K562 treated with DMSO at 1 percent for 12 hours (cell line): ENCODE results near the gene MEGF9. TPM values are rescaled to one million over a fixed set of nuclear protein-coding genes. Genes with fewer than 3 reads are reported as not detected.

Experiments used
- total RNA-seq: library from RNA; unstranded; fragments of 300-600 nt; gene quantifications from 2 replicates; pipeline ENCODE4 v1.2.3, GENCODE V29; 2022; ENCODE audit not compliant: insufficient read depth

MEGF9 gene
- 3.7 and 12.1 TPM in 2 replicates for total RNA-seq

GRCh38 chr9:120714088-120714845 lies at the start of gene MEGF9:
Gene MEGF9, minus strand, starts transcription at chr9:120714470. Its CDS starts 112 bp downstream, at chr9:120714358.

GRCh38 chr9:120580051-120580896 lies 134.0 kb downstream of the MEGF9 start, which contains the start of gene CDK5RAP2:
Gene CDK5RAP2, minus strand, starts transcription at chr9:120580167. Its CDS starts 189 bp downstream, at chr9:120579978.

Other genes starting within 250 kb of the MEGF9 start
- 36.4 and 71.4 TPM in 2 replicates for gene CDK5RAP2, start 134.3 kb downstream of the MEGF9 start, total RNA-seq
- gene FBXW2, start 78.9 kb upstream of the MEGF9 start, total RNA-seq = 4.9 and 28.0 TPM in 2 replicates
- 20.2 and 64.5 TPM in 2 replicates for gene PSMD5, start 128.5 kb upstream of the MEGF9 start, total RNA-seq
- gene PHF19, start 162.7 kb upstream of the MEGF9 start, total RNA-seq = 103 and 112 TPM in 2 replicates
- gene TRAF1, start 212.3 kb upstream of the MEGF9 start, total RNA-seq = not detected in 2 replicates